ENCODE data around the gene MYMX. TPM values are rescaled to one million over a fixed set of nuclear protein-coding genes. Genes with fewer than 3 reads are reported as not detected.
A peak's percentile ranks its signal among the peaks of the same experiment; 100 is the strongest.
"Not testable (repeated sequence)": the region's sequence is repeated elsewhere in the genome, so short reads cannot be mapped to it uniquely, and the experiment has no call there.

The MYMX gene
- 0.19 TPM for polyA plus RNA-seq (2013, experiment 1 of 2; ENCODE audit: insufficient read length)
- polyA plus RNA-seq (2013, experiment 2 of 2; ENCODE audit: insufficient read length): 0.30 TPM

DNA sequence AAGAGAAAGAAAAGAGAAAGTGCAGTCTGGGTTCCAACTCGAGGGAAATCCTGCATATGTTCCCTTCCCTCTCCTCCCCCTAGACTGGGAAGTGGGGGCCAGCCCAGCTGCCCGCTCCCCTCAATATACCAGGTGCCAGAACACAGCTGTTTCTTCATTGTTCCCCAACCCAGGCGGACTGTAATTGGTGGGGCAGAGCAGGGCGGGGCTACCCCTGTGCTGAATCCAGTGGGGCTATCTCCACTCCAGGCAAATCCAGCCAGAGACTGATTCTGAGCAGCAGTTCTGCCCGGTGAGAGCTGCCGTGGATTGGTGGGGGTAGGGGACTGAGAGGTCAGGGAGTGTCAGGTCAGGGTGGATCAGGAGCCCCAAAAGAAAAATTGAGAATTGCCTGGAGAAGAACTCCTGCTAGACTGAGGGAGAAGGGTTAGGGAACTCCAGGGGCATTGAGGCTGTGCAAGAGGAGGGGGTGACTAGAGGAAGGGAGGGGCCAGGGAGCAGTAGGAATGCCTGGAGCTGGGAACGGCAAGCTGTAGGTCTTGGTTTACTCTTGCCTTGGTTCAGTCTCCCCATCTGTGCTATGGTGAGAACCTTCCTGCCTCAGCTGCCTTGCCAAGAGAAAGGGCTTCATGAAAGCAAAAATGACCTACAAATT, at the start of gene MYMX:
Gene MYMX, plus strand, starts transcription at position 250 of the 655 bp plus-strand sequence. CDS start 546 bp downstream, outside the sequence.
- no peak for DNase-seq

DNA sequence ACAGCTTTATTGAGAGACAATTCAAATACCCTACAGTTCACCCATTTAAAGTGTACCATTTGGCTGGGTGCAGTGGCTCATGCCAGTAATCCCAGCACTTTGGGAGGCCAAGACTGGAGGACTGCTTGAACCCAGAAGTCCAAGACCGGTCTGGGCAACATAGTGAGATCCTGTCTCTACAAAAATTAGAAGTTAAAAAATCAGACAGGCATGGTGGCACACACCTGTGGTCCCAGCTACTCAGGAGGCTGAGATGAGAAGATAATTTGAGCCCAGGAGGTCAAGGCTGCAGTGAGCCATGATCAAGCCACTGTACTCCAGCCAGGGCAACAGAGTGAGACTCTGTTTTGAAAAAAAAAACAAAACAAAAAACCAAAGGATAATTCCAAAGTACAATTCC, 49.2 kb upstream of the MYMX start:
- DNase-seq: no peak

DNA sequence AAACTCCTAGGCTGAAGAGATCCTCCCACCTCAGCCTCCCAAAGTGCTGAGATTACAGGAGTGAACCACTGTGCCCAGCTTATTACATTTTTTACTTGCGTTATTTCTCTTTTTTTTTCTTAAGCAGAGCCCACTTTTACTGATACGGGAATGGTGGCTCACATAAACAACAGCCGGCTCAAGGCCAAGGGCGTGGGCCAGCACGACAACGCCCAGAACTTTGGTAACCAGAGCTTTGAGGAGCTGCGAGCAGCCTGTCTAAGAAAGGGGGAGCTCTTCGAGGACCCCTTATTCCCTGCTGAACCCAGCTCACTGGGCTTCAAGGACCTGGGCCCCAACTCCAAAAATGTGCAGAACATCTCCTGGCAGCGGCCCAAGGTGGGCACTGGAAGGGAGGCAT, 47.6 kb upstream of the MYMX start:
- DNase-seq: no peak

DNA sequence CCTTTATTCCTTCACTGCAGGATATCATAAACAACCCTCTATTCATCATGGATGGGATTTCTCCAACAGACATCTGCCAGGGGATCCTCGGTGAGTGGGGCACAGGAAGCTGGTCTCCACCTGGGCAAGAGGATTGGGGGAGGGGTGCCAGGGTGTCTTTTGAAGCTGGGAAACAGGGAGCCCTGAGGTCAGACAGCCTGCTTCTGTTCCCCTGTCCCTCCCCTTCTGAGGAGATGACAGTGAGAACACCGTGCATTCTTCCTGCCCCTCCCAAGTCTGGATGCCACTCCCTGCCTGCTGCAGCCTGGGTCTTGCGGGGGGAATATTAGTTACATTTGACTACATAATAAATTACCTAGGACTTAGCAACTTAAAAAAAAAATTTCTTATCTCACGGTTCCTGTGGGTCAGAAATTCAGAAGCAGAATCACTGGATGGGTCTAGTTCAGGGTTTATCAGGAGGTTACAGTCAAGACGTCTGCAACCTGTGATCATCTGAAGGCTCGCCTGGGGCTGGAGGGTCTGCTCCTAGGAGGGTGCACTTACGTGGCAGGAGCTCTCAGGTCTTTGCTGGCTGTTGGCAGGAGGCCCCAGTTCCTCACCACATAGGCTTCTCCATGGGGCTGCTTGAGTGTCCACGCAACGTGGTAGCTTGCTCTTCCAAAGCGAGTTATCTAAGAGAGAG, 46.7 kb upstream of the MYMX start:
- no peak for DNase-seq

DNA sequence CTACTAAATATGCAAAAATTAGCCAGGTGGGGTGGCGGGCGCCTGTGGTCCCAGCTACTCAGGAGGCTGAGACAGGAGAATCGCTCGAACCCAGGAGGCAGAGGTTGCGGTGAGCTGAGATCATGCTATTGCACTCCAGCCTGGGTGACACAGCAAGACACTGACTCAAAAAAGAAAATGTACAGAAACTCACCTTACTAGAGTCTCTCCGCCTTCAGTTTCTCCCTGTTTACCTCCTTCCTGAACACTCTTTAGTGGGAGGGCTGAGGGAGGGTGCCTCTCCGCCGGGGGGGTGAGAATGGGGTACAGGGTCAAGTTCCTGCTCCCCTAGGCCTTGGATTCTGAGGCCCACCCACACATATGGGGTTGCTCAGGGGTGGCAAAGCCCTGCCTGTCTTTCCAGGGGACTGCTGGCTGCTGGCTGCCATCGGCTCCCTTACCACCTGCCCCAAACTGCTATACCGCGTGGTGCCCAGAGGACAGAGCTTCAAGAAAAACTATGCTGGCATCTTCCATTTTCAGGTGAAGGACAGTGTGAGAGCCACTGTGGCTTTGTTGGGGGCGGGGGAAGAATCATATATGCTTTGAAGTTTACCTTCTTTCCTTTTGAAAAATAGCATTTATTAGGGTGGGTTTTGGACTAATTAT, 44.7 kb upstream of the MYMX start:
- no peak for DNase-seq

DNA sequence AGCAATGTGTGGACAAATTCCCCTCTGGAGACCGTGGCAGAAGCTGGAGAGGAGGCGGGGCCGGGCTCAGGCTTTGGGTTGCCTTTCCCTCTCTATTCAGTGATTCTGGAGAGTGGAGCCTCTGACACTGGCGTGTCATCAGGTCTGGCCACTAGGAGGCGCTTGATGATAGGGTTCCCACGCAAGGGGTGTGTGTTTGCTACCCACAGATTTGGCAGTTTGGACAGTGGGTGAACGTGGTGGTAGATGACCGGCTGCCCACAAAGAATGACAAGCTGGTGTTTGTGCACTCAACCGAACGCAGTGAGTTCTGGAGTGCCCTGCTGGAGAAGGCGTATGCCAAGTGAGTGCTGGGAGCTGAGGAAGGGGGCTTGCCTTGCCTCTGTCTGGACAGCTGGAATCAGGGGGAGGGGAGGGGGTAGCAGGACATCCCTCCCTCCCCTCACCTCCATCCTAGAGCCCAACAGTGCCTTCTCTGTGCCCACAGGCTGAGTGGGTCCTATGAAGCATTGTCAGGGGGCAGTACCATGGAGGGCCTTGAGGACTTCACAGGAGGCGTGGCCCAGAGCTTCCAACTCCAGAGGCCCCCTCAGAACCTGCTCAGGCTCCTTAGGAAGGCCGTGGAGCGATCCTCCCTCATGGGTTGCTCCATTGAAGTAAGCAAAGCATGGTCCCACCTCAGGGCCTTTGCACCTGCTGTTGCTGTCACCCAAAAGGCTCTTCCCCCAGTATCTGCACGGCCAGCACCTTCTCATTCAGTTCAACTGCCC, 43.8 kb upstream of the MYMX start:
- DNase-seq: peak; percentile 61

DNA sequence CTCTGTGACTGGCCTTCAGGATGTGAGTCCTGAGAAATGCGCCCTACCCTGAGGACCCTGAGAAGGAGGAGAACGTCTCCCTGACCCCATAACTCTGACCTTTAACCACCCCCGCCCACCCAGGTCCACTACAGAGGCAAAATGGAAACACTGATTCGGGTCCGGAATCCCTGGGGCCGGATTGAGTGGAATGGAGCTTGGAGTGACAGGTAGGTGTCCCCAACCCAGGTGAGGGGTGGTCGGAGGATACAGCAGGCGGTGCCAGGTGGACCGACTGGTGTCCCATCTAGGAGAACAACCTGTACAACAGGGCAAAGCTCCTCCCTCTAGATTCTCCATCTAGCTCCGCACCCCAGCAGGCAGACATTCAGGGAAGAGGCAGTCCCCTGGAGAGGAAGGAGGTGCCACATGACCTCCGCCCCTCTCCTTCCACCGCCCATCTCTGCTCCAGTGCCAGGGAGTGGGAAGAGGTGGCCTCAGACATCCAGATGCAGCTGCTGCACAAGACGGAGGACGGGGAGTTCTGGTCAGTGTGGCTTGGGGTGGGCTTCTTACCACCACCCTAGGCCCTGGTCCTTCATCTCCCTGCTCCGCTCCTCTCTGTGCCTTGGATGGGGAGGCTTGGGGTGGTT, 40.5 kb upstream of the MYMX start:
- no peak for DNase-seq

DNA sequence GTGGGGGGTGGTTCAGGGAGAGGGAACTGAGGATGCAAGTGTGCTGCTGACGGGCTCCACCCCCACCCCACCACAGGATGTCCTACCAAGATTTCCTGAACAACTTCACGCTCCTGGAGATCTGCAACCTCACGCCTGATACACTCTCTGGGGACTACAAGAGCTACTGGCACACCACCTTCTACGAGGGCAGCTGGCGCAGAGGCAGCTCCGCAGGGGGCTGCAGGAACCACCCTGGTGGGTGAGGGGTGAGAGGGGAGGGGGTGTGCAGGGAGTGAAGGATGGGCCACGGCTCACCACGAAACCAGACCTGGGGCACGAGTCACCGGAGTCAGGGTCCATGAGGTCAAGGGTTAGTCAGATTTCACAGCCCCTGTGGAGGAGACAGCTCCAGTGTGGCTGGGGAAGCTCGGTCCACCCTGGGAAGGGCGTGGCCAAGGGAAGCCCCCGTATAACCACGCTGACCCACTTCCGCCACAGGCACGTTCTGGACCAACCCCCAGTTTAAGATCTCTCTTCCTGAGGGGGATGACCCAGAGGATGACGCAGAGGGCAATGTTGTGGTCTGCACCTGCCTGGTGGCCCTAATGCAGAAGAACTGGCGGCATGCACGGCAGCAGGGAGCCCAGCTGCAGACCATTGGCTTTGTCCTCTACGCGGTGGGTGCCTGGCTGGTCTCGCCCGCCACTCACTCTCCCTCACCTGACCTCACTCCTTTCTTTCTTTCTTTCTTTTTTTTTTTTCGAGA, 39.8 kb upstream of the MYMX start:
- DNase-seq: no peak

DNA sequence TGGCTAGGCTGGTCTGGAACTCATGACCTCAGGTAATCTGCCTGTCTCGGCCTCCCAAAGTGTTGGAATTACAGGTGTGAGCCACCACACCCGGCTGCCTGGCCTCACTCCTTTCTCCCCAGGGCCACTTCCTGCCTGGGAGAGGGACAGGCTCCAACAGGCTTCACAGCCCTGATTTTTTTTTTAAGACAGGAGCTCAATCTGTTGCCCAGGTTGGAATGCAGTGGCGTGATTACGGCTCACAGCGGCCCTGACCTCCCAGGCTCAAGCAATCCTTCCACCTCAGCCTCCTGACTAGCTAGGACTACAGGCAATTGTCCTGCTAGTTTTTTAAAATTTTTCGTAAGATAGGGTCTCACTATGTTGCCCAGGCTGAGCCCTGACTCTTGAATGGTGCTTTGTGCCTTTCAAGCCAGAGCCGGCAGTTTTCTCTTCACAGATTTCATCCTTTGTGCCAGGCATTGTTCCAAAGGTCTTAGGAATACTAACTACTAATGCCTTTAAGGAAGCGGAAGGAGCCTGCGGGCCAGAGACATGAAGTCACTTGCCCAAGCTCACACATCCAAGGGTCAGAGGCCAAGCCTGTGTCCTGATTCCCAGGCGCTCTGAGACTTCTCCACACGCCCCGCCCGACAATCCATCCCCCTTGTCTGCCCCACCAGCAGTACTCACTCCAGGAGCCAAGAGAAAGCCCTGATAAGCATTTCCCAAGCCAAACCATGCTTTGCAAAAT, 38.9 kb upstream of the MYMX start:
- DNase-seq: peak; percentile 11

DNA sequence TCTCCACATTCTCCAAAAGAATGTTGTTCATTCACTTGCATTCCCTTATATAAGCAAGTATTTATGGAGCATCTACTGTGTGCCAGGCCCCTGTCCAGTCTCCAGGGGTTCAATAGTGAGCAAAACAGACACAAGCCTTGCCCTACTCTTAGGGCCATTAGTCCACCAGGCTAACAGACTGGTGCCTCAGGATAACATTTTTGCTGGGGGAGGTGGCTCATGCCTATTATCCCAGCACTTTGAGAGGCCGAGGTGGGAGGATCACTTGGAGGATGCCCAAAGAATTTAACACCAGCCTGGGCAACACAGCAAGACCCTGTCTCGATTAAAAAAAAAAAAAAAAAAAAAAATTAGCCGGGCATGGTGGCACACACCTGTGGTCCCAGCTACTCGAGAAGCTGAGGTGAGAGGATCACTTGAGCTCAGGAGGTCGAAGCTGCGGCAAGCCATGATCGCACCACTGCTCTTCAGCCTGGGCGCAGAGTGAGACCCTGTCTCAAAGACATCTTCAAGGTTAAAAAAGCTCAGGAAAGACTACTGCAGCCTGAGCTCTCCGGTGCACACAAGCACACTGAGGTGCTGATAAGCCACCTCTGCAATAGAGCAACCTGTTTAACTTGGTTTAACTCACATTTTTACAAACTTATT, 38.2 kb upstream of the MYMX start:
- DNase-seq: no peak

DNA sequence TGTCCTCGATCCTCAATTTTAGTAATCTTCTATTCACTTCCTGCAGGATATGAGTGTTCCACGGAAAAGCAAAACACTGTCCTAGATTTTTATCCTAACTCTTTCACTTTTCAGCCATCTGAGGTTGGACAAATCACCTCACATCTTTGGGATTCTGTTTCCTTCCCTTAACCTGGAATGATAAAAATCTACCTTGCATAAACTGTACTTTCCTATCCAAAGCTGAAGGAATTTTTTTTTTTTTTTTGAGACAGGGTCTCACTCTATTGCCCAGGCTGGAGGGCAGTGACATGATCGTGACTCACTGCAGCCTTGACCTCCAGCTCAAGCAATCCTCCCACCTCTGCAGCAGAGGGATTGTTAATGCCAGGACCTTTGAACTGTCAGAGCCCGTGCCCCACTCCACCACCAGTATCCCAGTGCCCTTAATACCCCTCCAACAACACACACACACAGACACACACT, 37.6 kb upstream of the MYMX start:
- no peak for DNase-seq

DNA sequence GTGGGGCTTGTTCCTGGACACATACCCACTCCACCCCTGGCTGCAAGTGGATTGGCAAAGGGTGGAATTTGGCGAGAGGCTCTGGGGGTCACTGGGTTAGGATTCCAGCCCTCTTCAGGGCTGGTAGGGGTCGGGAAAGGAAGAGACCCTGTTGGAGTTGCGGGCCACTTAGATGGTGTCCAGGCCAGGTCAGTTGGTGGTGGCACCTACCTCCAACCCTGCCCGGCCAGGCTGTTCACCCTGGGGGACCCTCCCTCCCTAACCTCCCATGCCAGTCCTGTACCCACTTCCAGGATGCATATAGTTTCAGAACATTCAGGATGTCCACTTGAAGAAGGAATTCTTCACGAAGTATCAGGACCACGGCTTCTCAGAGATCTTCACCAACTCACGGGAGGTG, 37.1 kb upstream of the MYMX start:
- no peak for DNase-seq

DNA sequence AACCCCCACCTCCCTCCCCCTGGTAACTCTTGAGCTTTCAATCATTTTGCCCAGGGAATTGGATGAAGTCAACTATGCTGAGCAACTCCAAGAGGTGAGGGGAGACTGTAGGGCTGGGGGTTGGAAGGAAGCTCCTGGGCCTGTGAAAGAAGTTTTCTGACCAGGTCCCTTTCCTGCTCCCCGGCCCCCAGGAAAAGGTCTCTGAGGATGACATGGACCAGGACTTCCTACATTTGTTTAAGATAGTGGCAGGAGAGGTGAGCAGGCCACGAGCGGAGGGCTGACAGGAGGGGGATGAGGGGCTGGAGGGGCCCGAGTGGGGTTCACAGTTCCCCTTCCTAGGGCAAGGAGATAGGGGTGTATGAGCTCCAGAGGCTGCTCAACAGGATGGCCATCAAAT, 36.3 kb upstream of the MYMX start:
- DNase-seq: no peak

DNA sequence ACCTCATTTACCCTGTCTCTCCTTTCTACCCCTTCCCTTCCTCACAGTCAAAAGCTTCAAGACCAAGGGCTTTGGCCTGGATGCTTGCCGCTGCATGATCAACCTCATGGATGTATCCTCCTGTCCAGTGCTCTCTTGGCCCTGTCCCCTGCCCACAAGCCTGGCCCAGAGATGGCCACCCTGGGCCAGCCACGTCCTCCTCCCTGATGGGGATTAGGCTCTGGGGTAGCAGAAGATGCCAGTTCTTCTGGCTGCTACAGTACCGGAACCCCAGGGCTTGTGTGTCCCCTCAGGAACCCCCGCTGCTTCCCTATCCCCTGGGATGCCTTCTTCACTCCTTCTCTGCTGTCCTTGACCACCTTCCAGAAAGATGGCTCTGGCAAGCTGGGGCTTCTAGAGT, 35.8 kb upstream of the MYMX start:
- DNase-seq: no peak

DNA sequence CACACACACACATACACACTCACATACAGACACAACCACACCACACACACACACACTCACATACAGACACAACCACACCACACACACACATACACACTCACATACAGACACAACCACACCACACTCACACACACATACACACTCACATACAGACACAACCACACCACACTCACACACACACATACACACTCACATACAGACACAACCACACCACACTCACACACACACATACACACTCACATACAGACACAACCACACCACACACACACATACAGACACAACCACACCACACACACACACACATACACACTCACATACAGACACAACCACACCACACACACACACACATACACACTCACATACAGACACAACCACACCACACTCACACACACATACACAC, 34.9 kb upstream of the MYMX start:
- not testable (repeated sequence) for DNase-seq

DNA sequence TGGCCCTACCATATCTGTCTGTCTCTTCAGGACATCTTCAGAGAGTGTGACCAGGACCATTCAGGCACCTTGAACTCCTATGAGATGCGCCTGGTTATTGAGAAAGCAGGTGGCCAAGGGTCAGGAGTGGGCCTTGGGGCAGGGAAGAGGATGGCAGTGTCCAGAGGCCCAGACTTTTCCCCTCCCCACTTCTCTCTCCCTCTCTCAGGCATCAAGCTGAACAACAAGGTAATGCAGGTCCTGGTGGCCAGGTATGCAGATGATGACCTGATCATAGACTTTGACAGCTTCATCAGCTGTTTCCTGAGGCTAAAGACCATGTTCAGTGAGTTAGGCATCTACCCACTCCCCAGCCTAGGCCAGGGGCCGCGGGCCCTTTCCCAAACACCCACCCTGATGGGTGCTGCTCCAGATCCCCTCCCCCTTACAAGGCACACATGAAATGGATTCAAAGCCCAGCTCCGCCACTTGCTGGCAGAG, 33.8 kb upstream of the MYMX start:
- no peak for DNase-seq

DNA sequence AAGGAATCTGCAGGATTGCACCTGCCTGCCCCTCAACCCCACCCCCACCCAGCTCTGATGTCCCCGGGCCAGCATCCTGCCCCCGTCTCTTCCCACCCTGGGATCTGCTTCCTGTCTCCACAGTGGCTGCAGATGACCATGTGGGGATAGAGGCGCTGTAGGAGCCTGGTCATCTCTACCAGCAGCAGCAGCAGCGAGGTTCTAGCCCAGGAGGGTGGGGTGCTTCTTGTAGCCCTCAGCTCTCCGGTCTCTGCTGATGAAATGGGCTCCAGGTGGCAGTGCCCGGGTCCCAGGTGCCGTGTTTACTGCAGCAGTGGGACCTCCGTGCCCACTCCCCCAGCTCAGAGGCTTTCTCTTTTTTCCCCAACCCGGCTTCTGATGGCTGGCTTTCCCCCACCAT, 32.9 kb upstream of the MYMX start:
- DNase-seq: no peak

DNA sequence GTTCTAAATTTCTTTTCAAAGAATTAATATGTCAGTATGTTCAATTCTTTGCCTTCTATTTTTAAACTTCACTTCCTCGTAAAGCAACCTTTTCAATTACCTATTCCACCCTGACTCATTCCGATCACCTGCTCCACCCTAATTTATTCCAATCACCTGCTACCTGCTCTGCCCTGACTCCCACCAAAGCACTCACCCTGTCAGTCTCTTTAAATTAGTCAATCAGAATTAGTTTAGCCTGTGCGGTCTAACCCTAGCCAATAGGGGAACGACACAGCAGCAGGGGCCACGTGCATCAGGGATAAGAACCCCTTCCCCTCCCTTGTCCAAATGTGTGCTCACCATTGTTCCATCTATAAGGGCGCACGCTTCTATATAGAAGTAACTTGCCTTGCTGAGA, 31.4 kb upstream of the MYMX start:
- not testable (repeated sequence) for DNase-seq

DNA sequence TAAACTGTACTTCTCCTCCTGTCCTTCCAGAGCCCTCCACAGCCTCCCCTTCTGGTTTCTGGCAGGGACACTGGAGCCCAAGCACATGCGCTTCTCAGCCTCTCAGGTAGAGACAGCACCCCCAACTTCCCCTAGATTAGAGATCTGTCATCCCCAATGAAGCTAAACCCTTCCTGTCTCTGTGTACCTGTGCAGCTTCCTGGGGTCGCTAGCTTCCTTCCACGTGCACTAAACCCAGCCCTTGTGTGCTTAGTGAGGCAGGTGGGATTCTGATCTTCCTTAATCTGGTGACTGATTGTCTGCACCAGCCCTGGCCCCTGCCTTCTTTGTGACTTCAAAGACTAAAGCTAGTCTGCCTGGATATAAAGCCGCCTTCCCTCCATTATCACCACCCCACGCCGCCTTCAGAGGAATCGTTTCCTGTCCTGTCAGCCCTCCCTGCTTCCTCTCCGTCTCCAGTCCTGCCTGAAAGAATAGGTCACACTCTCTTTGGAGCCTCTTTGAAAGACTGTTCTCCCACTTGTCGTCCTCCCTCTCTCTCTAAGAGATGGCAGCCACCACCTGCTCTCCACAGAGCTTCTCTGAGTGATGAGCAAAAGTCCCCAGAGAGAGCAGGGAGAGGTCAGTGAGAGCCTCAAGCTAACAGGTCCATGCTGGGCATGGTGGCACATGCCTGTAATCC, 30.6 kb upstream of the MYMX start:
- DNase-seq: no peak

DNA sequence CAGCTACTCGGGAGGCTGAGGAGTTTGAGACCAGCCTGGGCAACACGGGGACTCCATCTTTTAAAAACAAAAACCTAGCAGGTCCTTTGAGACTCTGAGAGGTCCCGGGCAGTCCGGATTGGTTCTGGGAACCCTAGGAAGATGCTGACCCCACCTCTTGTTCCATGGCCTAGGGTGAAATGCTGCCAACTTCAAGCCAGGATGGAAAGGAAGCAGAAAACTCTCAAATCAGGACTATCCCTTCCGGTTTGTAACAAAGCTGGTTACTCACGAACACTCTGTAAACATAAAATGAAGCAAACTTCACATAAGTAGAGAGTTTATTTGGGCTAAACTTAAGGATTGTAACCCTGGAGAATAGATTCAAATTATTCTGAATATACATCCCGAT, 30.1 kb upstream of the MYMX start:
- DNase-seq: no peak

Data from fibroblast of skin of abdomen (primary cell).